Bone marrow (tissue), 2 donors: Measurements from ENCODE around the gene KLHL6.

Experiments used
- DNase-seq, 2 donors: peaks; one replicate each; lab custom pipeline; 2025; lab: John Stamatoyannopoulos, UW

KLHL6 gene

GRCh38 chr3:183564046-183564445, 8.5 kb upstream of the KLHL6 start:
- peak in 1 of 2 donors; percentile 55 for DNase-seq

GRCh38 chr3:183563536-183563874, 8.0 kb upstream of the KLHL6 start:
- no peak for DNase-seq

GRCh38 chr3:183560607-183561006, 5.1 kb upstream of the KLHL6 start:
- no peak for DNase-seq

GRCh38 chr3:183558495-183558894, 3.0 kb upstream of the KLHL6 start:
- peak in 1 of 2 donors; percentile 27 for DNase-seq

GRCh38 chr3:183556722-183557121, 1.2 kb upstream of the KLHL6 start:
- no peak for DNase-seq

GRCh38 chr3:183554377-183554776, 1.1 kb downstream of the KLHL6 start:
- peak in 1 of 2 donors; percentile 74 for DNase-seq

GRCh38 chr3:183553334-183554026, 2.0 kb downstream of the KLHL6 start:
- DNase-seq = no peak

GRCh38 chr3:183551930-183552329, 3.6 kb downstream of the KLHL6 start:
- DNase-seq = no peak

- DNase-seq = no peak
These were observed 7.2 kb downstream of the KLHL6 start for GRCh38 chr3:183548262-183548769.

GRCh38 chr3:183546625-183547024, 8.9 kb downstream of the KLHL6 start:
- DNase-seq = no peak

GRCh38 chr3:183545708-183546107, 9.8 kb downstream of the KLHL6 start:
- DNase-seq = no peak

GRCh38 chr3:183542355-183542754, 13.2 kb downstream of the KLHL6 start:
- DNase-seq = no peak

GRCh38 chr3:183541738-183542137, 13.8 kb downstream of the KLHL6 start:
- peak in 1 of 2 donors; percentile 56 for DNase-seq

GRCh38 chr3:183541235-183541655, 14.3 kb downstream of the KLHL6 start:
- no peak for DNase-seq

GRCh38 chr3:183540501-183541234, 14.8 kb downstream of the KLHL6 start:
- DNase-seq = peak in 1 of 2 donors; percentile 9

GRCh38 chr3:183539811-183540210, 15.7 kb downstream of the KLHL6 start:
- no peak for DNase-seq

GRCh38 chr3:183538486-183538885, 17.0 kb downstream of the KLHL6 start:
- DNase-seq = no peak

GRCh38 chr3:183537295-183537730, 18.2 kb downstream of the KLHL6 start:
- DNase-seq = peak; percentile 44 to 91

GRCh38 chr3:183536238-183536880, 19.1 kb downstream of the KLHL6 start:
- no peak for DNase-seq

GRCh38 chr3:183534249-183534648, 21.3 kb downstream of the KLHL6 start:
- DNase-seq = no peak

- no peak for DNase-seq
These were observed 21.9 kb downstream of the KLHL6 start for GRCh38 chr3:183533412-183534132.
